GM12892 (cell line): ENCODE results near the gene KIF2C.

ENCODE experiments used
- POLR2A ChIP-seq: IDR thresholded peaks from 2 replicates; pipeline ENCODE4 v1.6.1; 2011; ENCODE audit warnings: low read depth, low read length, control low read depth
- POLR2AphosphoS5 ChIP-seq: IDR thresholded peaks from 2 replicates; pipeline ENCODE4 v1.6.1; 2011; ENCODE audit warnings: low read depth, low read length, control low read depth
- TAF1 ChIP-seq: IDR thresholded peaks from 2 replicates; pipeline ENCODE4 v1.6.1; 2011; ENCODE audit warnings: low read depth, mild to moderate bottlenecking, control low read depth, low read length, borderline replicate concordance

DNA sequence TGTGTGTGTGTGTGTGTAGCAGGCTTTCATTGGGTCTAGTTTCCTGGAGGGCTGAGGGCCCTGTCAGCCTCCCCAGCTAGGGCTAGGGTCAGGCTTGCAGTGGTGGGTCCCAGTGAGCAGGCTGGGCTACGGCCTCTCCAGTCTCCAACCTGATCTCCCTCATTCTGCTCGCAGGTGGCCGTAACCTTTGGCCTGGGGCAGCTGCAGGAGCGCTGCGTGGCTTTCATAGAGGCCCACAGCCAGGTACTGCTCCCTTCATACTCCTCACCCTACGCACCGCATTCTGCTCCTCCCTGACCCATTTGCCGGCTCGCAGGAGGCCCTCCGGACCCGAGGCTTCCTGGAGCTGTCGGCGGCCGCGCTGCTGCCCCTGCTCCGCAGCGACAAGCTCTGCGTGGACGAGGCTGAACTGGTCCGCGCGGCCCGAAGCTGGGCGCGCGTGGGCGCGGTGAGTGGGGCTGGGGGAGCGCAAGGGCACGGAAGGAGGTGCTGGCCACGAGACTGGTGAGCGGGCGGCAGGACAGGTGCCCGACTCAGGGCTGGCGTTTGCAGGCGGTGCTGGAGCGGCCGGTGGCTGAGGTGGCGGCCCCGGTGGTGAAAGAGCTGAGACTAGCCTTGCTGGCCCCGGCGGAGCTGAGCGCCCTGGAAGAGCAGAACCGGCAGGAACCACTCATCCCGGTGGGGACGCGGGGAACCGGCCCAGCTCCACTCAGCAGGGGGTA is 73.3 kb downstream of the KIF2C start:
- no peak for TF ChIP-seq POLR2A
- no peak for TF ChIP-seq TAF1
- TF ChIP-seq POLR2AphosphoS5, result no peak
